Measurements from ENCODE around the gene MAP3K7. TPM values are rescaled to one million over a fixed set of nuclear protein-coding genes. Genes with fewer than 3 reads are reported as not detected.

MAP3K7 gene
- total and polyA plus RNA-seq, 10 donors = 15.6 to 56.9 (median 39.8) TPM

GRCh38 chr6:90612313-90612680 is 25.4 kb upstream of the MAP3K7 start:
- no peak overlapping the region for H3K4me3 ChIP-seq
- peaks cover 0 to 24% (median 19%) of the 10 kb centered on the region in 6 donors for H3K4me1 ChIP-seq
- H3K9me3 ChIP-seq = no peaks in the 10 kb centered on the region
- no peak for DNase-seq
- TF ChIP-seq POLR2AphosphoS5 (IDR thresholded peaks at IDR 0.05) (no peak), POLR2A (IDR thresholded peaks at IDR 0.05) (no peak), CTCF (IDR thresholded peaks at IDR 0.05 in 8 of 11, conservative IDR thresholded peaks at IDR 0.05 in 3 of 11) (no peak)
- H3K27me3 ChIP-seq (replicated peaks in 1 of 7) = peaks cover 0 to 71% (median 21%) of the 10 kb centered on the region in 7 donors
- intact Hi-C loops (cut with DNase I; ENCODE audit: low total_unique reads) = no loop called here
- no peaks in the 10 kb centered on the region for H3K36me3 ChIP-seq
- no peak overlapping the region for H3K27ac ChIP-seq
- 82 to 92% (median 89%) methylated on average over 6 of the region's 6 CpGs for WGBS, 5 donors

- Histone ChIP-seq H3K4me3 (peak overlapping the region; percentile 45 to 81 (median 58)), H3K9me3 (no peaks in the 10 kb centered on the region), H3K4me1 (peaks cover 0 to 24% (median 19%) of the 10 kb centered on the region in 6 donors), H3K27me3 (replicated peaks in 1 of 7) (peaks cover 0 to 71% (median 21%) of the 10 kb centered on the region in 7 donors), H3K36me3 (no peaks in the 10 kb centered on the region), H3K27ac (peak overlapping the region; percentile 54 to 87 (median 81))
- intact Hi-C loops (cut with DNase I; ENCODE audit: low total_unique reads) = no loop called here
- 65 to 74% (median 68%) methylated on average over 24 to 25 of the region's 25 CpGs for WGBS, 5 donors
- DNase-seq = no peak
- TF ChIP-seq CTCF (IDR thresholded peaks at IDR 0.05 in 8 of 11, conservative IDR thresholded peaks at IDR 0.05 in 3 of 11) = peak in 2 of 11 experiments; percentile 8 to 17
- no peak for TF ChIP-seq POLR2A (IDR thresholded peaks at IDR 0.05)
Observed at GRCh38 chr6:90611543-90612312, 24.9 kb upstream of the MAP3K7 start.

GRCh38 chr6:90610751-90611542 is 24.1 kb upstream of the MAP3K7 start:
- TF ChIP-seq POLR2A (IDR thresholded peaks at IDR 0.05) (no peak), POLR2AphosphoS5 (IDR thresholded peaks at IDR 0.05) (peak in 1 of 3 donors; percentile 59), CTCF (IDR thresholded peaks at IDR 0.05 in 8 of 11, conservative IDR thresholded peaks at IDR 0.05 in 3 of 11) (peak in 1 of 11 experiments; percentile 8)
- 1% methylated on average over 59 to 72 of the region's 72 CpGs for WGBS, 5 donors
- no peaks in the 10 kb centered on the region for H3K9me3 ChIP-seq
- peaks cover 0 to 67% (median 21%) of the 10 kb centered on the region in 7 donors for H3K27me3 ChIP-seq (replicated peaks in 1 of 7)
- peak overlapping the region; percentile 45 to 81 (median 58) for H3K4me3 ChIP-seq
- DNase-seq = peak; percentile 81
- intact Hi-C loops (cut with DNase I; ENCODE audit: low total_unique reads) = no loop called here
- peak overlapping the region; percentile 54 to 87 (median 81) for H3K27ac ChIP-seq
- H3K4me1 ChIP-seq = peaks cover 0 to 24% (median 19%) of the 10 kb centered on the region in 6 donors
- no peaks in the 10 kb centered on the region for H3K36me3 ChIP-seq
